KOPT-K1 (cell line): ENCODE measurements around the gene RAB19.
"Not testable (repeated sequence)": the region's sequence is repeated elsewhere in the genome, so short reads cannot be mapped to it uniquely, and the experiment has no call there.

Experiments
- H3K27ac ChIP-seq: fragments of 200-600 bp; sonication (generic); 2 replicates; pipeline ENCODE4 v1.5.1; 2016; ENCODE audit warnings: antibody characterized with exemption, mild to moderate bottlenecking, low read depth, low read length; ENCODE audit not compliant: poor library complexity, severe bottlenecking
- H3K36me3 ChIP-seq: fragments of 200-600 bp; sonication (generic); 2 replicates; pipeline ENCODE4 v1.5.1; 2017; ENCODE audit warnings: antibody characterized with exemption, mild to moderate bottlenecking, low read length, moderate library complexity; ENCODE audit not compliant: insufficient read depth
- H3K9me3 ChIP-seq: fragments of 200-600 bp; sonication (generic); 2 replicates; pipeline ENCODE4 v1.5.1; 2017; ENCODE audit warnings: antibody characterized with exemption, low read length, mild to moderate bottlenecking; ENCODE audit not compliant: insufficient read depth, poor library complexity, severe bottlenecking

RAB19 gene

DNA sequence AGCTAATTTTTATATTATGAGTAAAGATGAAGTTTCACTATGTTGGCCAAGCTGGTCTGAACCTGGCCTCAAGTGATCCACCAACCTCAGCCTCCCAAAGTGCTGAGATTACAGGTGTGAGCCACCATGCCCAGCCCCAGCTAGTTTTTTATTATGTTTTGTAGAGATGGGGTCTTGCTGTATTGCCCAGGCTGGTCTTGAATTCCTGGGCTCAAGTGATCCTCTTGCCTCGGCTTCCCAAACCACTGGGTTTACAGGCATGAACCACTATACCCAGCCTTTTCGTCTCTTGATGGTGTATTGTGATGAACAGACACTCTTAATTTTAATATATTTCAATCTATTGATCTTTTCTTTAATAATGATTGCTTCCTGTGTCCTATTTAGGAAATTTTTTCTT lies 17.7 kb downstream of the RAB19 start:
- Histone ChIP-seq H3K36me3 (no peaks in the 10 kb centered on the region), H3K9me3 (no peaks in the 10 kb centered on the region), H3K27ac (no peak overlapping the region)

DNA sequence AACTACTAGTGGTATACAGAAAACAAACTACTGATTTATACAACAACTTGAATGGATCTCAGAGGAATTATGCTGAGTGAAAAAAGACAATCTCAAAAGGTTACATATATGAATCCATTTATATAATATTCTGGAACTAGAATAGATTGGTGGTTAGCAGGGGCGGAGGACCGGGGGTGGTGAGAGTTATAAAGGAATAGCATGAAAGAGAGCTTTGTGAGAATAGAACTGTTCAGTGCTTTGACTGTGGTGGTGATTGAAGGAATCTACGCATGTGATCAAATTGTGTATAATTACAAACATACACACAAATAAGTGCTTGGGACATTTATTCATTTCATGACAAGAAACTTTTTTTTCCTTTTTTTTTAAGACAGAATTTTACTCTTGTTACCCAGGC lies 19.6 kb downstream of the RAB19 start:
- no peaks in the 10 kb centered on the region for H3K36me3 ChIP-seq
- no peaks in the 10 kb centered on the region for H3K9me3 ChIP-seq
- H3K27ac ChIP-seq, result no peak overlapping the region

DNA sequence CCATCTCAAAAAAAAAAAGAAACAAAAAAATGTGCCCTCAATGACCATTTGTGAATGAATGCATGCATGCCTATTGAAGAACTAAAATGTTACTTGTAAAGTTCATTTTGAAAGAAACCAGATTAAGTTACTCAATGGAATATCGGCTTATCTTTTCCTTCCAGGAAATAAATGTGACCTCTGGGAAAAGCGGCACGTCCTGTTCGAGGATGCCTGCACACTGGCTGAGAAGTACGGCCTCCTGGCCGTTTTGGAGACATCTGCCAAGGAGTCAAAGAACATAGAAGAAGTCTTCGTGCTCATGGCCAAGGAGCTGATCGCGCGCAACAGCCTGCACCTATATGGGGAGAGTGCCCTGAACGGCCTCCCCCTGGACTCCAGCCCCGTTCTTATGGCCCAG lies 21.9 kb downstream of the RAB19 start:
- Histone ChIP-seq H3K36me3 (no peaks in the 10 kb centered on the region), H3K9me3 (no peaks in the 10 kb centered on the region), H3K27ac (no peak overlapping the region)

DNA sequence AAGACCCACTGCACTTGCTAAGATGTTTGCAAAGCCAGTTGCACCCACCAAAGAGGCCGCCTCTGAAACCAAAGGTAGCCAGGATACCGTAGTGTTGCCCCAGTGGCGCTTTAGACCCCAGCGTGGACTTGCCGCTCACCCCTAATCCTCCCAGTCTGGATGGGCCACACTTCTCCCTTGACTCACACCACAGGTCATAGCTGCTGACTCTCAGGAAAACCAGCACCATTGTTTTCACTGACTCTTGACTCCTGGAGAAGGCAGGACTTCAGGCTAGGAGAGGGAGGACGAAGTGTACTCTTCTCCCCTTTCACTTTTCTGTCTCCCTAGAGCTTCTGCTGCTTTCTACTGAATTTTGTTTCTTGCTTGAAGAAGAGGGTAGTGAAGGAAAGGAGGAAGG lies 22.3 kb downstream of the RAB19 start:
- H3K27ac ChIP-seq, result no peak overlapping the region
- H3K36me3 ChIP-seq, result no peaks in the 10 kb centered on the region
- H3K9me3 ChIP-seq, result no peaks in the 10 kb centered on the region

DNA sequence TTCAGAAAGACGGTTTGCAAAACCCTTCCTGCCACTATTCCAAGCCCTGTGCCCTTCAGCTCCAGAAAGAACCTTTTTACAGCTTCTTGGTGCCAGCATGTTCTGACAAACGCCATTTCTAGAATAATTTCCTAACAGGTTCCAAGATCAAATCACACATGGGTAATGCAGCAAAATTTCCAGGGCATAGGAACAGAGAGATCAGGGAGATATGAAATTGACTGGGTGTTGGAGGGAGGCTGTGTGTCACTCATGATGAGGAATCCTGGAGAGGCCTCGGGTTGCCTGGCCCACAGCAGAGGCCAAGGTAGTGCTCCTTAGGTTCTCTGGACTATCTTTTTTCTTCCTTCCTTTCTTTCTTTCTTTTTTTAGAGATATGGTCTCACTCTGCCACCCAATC lies 29.5 kb downstream of the RAB19 start:
- Histone ChIP-seq H3K27ac (no peak overlapping the region), H3K36me3 (no peaks in the 10 kb centered on the region), H3K9me3 (no peaks in the 10 kb centered on the region)

DNA sequence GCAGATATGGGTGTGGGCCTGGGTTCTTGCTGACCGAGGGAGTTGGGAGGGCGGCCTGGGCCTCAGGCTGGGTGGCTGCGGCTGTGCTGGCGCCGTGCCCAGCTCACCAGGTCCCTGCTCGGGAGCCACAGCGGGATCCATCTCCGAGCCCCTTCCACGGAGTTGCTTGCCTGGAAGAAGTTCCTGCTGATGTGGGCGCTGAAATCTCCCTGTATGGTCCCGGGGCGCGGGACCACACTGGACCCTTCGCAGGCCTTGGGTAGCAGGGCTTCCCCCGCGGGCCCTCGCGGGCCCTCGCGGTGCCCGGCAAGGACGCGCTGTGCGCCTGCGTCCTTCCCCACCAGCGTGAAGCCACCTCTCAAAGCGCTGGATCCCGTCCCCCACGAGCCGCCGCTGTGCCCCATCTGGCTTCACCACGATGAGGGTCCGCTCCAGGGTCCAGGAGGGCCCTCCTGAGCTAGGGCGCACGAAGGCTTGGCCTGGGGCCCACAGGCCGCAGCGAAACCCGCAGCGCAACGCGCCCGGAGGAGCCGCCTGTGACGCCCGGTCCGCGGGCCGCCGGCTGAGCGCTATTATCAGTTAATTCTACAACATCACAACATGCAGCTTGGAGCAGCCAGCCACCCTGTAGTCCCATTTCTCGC lies 31.5 kb downstream of the RAB19 start:
- Histone ChIP-seq H3K27ac (no peak overlapping the region), H3K36me3 (no peaks in the 10 kb centered on the region), H3K9me3 (no peaks in the 10 kb centered on the region)

DNA sequence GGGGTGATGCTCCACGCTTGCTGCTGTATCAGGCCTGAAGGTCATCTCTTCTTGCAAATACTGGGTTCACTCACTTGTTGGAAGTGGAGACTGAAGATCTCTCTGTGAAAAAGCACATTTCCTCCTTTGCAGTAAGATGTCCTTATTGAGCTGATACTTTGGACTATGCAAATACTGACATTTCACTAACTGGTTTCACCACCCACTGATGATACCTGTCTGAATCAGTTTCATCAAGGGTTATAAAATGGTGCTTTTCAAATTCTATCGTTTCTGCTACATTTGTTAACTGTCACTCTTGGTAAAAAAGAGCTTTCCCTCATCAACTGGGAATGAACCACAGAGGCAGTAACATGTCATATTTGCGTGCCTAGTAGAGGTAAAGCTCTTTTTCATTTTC lies 35.5 kb downstream of the RAB19 start:
- H3K27ac ChIP-seq, result no peak overlapping the region
- H3K9me3 ChIP-seq, result no peaks in the 10 kb centered on the region

DNA sequence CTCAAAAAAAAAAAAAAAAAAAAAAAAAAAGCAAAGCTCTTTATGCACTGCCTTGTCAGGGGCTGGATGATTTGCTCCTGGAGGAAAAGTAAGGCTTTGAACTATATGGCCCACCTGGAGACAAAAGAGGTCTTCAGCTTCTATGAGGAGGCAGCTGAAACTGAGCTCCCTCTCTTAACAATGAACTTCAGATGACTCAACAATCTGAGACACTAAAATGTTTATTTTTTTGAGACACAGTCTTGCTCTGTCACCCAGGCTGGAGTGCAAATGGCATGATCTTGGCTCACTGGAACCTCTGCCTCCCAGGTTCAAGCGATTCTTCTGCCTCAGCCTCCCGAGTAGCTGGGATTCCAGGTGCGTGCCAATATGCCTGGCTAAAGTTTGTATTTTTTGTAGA lies 36.7 kb downstream of the RAB19 start:
- Histone ChIP-seq H3K36me3 (no peaks in the 10 kb centered on the region), H3K27ac (no peak overlapping the region)

More for the DNA sequence above, 35.5 kb downstream of the RAB19 start:
- H3K36me3 ChIP-seq, result no peaks in the 10 kb centered on the region

DNA sequence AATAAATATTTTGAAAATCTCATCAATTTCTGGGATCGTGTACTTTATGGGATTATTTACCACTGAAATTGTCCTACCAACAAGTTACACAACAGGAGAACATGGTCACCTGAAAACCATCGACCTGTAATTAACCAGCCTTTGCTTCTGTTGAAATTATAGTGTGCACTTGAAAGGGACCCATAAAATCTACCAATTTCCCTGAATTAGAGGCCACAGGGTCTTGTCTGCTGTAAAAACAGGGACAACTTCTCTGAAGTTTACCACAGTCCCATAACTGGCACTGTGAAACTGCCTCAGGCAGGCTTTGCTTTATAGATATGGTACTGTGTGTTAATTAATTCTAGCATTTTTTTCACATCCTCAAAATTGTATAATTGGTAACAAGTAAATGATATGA lies 37.7 kb downstream of the RAB19 start:
- no peaks in the 10 kb centered on the region for H3K9me3 ChIP-seq
- no peak overlapping the region for H3K27ac ChIP-seq
- no peaks in the 10 kb centered on the region for H3K36me3 ChIP-seq

More for the DNA sequence above, 36.7 kb downstream of the RAB19 start:
- no peaks in the 10 kb centered on the region for H3K9me3 ChIP-seq

DNA sequence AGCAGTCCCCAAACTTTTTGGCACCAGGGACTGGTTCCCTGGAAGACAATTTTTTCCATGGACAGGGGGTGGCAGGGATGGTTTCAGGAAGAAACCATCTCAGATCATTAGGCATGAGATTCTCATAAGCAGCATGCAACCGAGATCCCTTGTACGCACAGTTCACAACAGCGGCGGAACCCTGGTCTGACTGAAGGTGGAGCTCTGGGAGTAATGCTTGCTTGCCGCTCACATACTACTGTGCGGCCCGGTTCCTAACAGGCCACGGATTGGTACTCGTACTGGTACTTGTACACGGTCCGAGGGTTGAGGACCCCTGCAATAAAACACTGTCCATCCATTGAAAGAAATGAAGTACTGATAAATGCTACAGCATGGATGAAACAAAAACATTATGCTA lies 42.6 kb downstream of the RAB19 start:
- no peaks in the 10 kb centered on the region for H3K9me3 ChIP-seq
- no peaks in the 10 kb centered on the region for H3K36me3 ChIP-seq
- H3K27ac ChIP-seq, result no peak overlapping the region

DNA sequence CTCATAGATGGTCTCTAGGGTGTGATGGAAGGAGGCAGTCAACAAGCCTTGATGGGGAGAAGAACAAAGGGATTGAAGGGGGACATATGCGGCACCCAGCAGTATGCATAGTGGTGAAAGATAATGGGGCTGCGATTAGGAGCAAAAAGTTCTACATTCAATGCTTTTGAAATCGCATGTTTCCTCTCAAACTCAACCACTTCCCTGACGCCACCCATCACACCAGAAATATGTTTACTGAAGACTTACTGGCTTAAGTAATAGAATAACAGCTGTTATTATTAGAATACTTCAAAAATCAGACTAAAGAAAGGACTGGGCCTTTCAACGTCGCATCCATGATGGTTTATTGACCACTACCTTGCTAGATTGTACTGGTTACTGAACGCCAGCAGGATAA lies 44.0 kb downstream of the RAB19 start:
- Histone ChIP-seq H3K27ac (no peak overlapping the region), H3K9me3 (no peaks in the 10 kb centered on the region), H3K36me3 (0 out of 2 replicates have a peak, but pooled peaks cover 6% of the 10 kb centered on the region)

DNA sequence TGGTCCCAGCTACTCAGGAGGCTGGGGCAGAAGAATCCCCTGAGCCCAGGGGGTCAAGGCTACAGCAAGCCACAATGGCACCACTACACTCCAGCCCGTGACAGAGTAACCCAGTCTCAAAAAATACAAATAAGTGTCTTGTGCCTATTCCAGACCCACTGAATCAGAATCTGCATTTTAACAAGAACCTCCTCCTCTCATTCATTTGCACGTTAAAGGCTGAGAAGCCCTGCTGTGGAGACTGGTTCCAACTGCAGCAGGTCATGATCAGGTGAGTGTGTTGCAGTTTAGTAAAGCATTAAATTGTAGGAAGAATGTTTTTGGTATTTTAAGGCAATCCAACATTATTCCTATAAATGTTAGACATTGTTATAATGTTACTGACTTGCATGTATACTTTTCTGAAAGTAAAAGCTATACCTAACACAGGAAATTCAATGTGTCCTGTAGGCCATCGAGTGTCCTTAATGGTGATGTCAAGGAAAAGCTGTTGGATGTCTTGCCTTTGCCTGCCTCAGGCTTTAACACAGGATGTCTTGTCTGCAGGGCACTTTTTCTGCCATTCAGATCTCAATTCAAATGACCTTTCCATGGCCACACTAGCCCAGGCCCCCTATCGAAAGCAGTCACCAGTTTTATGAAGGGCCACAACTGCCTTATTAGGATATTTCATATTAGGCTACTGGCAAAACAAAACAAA lies 45.1 kb downstream of the RAB19 start:
- peaks cover 17% of the 10 kb centered on the region for H3K36me3 ChIP-seq
- H3K9me3 ChIP-seq, result no peaks in the 10 kb centered on the region
- H3K27ac ChIP-seq, result no peak overlapping the region

DNA sequence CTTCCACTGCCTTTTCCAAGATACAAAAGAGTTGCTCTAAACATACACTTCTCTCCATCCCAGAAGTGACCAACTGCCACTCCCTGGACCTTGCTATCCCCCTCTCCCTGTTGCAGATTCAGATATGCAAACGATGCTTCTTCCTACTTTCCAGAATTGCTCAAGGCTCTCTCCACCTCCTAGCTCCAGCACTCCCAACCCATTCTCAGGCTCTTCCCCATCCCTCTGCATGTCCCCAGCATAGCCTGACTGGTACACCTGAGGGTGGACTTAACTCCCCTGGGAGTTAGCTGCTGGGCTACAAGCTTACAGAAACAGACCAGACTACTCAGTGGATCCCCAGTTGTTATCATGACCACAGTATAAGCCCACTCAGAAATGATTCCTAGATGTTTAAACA lies 47.9 kb downstream of the RAB19 start:
- Histone ChIP-seq H3K36me3 (peaks cover 44% of the 10 kb centered on the region), H3K27ac (no peak overlapping the region), H3K9me3 (no peaks in the 10 kb centered on the region)

DNA sequence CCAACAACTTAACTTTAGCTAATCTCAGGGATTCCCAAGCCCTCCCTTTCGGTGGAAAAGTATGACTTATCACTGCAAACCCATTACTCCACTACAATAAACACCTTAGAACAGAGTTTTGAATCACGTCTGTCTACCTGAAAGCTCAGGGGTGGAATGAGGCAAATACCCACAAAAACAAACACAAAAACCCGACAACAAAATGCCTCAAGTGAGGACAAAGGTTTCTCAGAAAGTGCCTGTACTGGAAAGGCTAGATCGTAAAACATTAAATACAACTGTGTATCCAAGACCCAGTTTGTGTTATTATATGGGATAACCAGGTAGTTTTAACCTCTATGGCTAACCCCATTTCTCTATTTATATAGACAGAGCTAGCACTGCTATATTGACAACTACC lies 49.4 kb downstream of the RAB19 start:
- H3K9me3 ChIP-seq, result no peaks in the 10 kb centered on the region
- H3K27ac ChIP-seq, result no peak overlapping the region
- H3K36me3 ChIP-seq, result peaks cover 60% of the 10 kb centered on the region

DNA sequence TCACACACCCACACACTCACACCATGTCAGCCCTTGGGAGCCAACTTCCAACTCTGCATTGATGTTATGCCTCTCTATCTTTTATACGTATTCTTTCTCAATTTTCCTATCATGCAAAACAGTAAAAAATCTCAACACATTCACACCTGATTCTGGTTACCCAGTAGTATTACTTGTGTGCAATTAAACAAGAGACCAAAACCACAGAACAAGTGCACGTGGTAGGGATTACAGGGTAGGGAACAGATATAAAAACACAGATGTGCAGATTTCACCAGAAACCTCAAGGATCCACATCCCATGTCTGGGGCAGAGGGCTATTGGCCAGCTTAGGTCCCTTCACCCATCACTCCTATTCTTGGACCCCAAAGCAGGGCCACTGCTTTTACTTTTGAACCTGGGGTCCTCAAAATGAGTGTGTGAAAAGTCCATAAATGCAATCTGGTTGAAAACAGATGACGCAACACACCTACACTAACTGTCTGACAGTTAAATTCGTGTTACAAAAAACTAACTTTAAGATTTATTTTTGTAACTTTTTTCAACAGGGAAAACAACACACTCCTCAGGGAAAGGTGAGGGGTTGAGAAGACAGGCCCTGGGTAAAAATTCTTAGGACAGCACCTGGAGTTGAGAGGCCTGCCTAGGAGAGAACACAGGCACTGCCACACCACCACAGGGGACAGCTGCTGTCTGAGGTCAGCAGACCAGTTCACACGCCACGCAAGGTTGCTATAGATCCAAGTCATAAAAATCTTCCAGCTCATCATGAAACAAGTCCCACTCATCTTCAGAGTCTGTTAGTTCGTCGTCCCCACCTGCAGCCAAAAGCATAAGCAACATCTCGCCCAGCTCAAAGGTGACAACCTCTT lies 50.2 kb downstream of the RAB19 start:
- H3K36me3 ChIP-seq, result peaks cover 67% of the 10 kb centered on the region
- not testable (repeated sequence) for H3K9me3 ChIP-seq, H3K27ac ChIP-seq
